ENCODE results near the gene RASGEF1C.
"Not testable (repeated sequence)": the region's sequence is repeated elsewhere in the genome, so short reads cannot be mapped to it uniquely, and the experiment has no call there.

The RASGEF1C gene

DNA sequence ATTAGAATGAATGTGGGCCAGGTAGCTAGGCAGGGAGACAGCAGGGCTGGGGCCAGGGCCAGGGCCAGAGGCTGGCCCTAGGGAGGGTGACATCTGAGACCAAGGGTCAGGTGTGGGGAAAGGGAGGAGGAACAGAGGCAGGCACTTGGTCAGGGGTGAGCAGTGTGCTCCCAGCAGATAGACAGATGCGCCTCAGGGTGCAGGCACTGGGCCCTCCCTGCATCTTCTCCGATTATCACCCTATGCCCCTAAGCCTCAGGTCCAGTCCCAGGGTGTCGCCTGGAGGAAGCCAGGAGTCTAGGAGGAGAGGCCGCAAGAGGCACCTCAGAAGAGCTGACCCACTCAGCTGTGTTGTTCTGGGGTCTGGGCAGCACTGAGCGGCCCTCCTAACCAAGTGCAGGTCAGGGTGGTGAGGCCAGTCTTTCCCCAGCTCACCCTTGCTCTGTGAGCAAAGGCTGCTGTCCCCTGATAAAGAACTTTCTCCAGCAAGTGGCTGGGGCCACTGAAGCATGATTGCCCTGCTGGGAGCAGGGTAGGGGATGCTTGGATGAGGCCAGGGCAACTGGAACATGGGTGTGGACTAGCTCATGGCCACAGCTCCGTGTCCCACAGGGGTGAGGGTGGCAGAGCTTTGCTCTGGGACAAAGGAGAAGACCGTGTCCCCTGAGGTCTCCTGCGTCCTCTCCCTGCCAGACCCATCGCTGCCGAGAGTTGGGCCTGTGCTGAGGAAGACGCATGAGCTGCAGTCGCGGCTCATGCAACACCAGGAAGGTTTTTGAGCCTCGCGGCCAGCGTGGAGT is 2.1 kb upstream of the RASGEF1C start:
- no peak for DNase-seq

DNA sequence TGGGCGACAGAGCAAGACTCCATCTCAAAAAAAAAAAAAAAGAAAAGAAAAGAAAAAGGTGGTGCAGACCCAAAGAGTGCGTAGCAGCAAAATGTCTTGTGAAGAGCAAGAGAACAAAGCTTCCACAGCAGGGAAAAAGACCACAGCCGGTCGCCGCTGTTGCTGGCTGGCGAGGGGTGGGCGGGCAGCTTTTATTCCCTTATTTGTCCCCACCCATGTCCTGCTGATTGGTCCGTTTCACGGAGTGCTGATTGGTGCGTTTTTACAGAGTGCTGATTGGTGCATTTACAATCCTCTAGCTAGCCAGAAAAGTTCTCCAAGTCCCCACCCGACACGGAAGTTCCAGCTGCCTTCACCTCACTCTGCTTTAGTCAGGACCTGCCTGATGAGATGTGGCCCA is 1.1 kb upstream of the RASGEF1C start:
- not testable (repeated sequence) for DNase-seq

DNA sequence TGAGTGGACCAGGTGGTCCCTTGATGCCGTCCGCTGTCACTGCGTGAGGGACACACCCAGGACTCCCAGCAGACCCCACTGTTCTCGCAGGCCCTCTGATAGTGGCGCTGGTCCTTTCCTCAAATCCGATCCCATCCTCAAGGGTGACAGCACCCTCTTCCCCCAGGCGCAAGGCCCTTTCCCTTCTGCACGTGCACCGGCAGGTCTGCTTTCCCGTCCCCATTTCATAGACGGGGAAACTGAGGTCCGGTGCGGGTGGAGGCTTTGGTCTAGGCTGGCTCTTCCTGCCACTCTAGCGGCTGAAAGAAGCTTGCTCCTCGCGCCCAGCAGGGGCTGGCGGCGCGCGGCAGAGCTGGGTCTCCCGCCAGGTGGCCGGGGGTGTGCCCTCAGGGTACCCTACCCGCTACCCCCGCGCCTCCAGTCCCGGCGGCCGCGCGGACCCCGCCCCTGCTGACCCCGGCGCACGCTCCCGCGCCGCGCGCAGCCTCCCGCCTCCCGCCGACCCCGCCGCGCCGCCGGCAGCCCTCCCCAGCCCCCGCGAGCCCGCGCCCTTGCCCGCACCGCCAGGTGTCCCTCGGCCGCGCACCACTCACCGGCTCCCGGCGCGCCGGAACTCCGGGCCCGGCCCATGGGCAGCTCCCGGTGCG is 453 bp downstream of the RASGEF1C start:
- no peak for DNase-seq

DNA sequence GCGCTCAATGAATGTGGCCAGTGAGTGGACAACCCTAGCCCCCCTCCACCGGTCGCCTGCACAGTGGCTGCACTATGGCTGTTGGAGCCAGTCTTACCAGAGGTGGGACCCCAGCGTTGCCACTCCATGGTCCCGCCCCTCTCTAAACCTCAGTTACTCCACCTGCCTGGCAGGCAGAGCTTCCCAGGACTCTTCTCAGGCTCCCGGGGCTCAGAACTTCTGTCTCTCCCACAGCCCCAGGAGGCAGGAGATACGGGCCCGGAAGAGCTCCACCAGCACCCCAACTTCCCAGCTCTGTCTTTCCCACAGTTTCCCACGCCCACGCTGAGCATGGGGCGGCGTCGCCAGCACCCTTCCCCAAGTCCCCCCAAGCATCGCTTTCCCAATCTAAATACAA is 975 bp downstream of the RASGEF1C start:
- DNase-seq: no peak

DNA sequence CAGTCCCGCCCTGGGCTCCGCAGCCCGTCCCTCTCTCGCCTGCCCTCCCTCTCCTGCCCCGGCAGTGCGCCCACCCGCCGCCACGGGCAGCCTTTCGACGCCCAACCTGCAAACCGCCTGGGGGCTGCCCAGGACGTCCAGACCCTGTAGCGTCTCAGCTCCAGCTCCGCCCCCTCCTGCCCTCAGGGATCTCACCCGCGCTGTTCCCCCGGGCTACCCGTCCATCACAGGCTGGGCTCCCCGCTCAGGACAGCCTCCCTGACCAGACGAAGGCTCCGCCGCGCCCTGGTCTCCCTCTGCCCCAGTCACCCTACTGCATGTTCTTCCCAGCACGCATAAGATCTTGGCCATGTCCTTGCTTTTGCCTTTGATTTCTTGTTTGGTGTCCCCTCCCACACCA is 1.4 kb downstream of the RASGEF1C start:
- no peak for DNase-seq

DNA sequence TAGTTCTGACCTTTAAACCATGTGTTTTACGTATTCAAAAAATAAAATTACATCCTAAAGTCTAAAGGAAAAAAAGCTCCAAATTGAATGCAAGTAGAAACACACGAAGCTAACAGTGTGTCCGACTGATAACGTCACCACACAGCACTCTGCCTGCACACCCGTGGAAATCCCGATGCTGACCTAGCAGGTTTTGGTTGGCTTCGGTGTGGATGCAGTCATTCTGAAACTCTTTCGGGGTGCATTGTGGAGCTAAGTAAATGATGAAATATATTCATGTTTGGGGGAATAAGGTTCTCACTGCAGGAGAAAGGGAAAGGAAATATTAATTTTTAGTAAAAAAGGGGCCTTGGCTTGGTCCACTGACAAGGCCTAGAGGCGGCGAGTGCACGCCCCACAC is 2.0 kb downstream of the RASGEF1C start:
- DNase-seq: no peak

DNA sequence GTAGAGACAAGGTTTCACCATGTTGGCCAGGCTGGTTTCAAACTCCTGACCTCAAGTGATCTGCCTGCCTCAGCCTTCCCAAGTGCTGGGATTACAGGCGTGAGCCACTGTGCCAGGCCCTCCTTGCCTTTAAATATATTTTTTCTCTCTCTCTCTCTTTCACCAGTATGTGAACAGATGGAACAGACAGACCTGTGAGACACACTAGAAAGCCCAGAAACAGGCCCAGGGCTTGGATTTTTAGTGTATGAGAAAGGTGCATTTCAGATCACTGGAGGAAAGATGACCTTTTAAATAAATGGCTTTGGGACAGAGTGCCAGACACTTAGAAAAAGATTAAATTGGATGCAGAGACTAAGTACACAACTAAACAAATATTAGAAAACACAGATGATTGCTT is 3.1 kb downstream of the RASGEF1C start:
- DNase-seq: no peak

DNA sequence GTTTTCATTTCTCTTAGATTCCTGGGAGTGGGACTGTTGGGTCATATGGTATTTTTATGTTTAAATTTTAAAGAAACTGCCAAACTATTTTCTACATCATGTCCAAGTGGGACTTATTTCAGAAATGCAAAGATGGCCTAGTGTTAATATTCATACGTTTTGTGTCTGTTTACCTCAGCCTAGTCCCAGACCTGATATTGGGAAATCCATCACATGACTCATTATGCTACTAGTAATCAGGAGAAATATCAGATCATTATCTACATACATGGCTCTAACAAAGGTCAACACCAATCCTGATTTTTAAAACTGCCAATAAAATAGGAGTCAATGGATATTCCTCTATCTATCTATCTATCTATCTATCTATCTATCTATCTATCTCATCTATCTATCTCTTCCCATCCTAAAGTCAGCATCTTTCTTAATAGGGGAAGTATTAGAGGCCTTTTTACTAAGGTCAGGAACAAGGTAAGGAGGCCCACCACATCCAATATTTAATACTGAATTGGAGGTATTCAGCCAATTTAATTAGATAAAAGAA is 4.7 kb downstream of the RASGEF1C start:
- no peak for DNase-seq

DNA sequence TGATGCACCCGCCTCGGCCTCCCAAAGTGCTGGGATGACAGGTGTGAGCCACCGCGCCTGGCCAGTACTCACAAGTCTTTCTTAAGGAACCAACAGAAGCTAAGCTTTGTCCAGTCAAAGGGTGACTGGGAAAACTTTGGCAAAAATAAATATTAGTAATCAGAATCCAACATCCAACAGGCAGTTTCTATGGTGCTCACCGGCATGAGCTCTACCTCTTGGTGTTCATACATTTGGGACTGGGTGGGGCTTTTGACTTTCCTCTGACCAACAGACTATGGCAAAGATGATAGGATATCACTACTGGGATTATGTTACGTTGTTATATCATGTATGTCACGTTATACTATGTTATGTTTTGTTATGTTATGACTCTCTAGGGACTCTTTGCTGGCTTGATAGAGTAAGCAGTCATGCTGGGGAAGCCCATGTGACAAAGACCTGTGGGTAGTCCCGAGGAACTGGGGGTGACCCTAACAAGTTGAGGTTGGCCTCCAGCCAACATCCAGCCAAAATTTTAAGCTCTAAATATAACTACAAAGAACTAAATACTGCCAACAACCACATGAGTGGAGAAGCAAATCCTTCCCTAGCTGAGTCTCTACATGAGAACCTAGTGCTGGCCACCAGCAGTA is 6.0 kb downstream of the RASGEF1C start:
- no peak for DNase-seq

DNA sequence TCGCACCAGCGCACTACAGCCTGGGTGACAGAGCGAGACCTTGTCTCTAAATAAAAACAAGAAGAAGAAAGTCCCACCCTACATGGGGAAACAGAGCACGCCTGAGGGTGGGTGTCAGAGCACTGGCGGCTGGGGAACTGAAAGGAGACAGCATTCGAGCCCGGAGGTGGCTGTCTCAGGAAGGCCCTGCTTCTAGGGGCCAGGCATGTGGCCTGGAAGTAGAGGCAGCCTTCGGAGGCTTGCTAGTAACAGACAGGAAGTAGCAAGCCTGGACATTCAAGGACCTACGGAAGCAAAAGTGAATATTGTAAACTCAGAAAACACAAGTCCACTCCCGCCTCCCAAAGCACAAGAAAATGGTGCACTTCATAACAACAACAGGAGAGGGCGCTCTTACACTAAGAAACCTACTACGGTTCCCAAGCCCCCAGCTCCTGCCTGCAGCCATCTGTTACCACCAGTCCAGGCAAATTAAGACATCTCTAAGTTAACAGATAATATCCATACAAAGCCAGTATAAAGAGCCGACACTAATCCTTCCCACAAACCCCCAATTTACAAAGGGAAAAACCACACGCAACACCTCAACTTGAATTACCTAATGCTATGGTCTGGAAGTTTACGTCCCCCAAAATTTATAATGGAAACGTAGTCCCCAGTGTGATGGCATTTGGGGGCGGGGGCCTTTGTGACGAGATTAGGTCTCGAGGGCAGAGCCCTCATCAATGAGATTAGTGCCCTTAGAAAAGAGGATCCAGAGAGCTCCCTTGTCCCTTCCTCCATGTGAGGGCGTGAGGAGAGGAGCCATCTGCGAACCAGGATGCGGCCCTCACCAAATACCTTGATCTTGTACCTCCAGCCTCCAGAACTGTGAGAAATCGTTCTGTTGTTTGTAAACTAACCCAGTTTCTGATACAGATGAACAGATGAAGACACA is 7.7 kb downstream of the RASGEF1C start:
- DNase-seq: no peak

DNA sequence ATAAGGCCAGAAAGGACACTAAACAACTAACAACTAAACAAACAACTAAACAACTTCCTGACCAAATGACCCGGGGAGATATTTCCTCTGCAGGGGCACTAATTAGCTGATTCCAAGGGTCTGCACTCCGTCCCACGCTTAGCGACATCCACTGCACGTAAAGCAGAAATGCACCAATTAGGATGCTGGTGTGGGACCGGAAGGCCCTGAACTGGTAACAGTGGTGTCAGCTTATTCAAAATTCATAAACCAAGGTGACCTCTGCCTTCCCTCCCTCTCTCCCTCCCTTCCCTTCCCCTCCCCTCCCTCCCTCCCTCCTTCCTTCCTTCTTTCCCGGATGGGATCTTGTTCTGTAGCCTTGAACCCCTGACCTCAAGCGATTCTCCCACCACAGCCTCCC is 9.6 kb downstream of the RASGEF1C start:
- no peak for DNase-seq

DNA sequence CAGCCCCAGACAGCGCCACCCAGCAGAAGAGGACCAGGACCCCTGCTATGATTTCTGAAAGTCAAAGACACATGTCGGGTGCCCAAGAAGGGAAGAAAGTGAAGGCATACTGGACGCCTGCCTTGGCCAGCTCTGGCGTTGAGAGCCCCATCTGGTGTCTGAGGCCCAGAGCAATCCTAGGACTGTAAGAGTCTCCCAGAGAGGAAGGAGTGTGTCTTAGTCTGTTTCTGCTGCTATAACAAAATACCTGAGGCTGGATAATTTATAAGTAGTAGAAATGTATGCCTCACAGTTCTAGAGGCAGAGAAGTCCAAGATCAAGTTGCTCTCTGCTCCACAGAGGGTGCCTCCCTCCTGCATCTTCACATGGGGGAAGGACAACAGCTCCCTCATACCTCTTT is 10.8 kb downstream of the RASGEF1C start:
- DNase-seq: no peak

DNA sequence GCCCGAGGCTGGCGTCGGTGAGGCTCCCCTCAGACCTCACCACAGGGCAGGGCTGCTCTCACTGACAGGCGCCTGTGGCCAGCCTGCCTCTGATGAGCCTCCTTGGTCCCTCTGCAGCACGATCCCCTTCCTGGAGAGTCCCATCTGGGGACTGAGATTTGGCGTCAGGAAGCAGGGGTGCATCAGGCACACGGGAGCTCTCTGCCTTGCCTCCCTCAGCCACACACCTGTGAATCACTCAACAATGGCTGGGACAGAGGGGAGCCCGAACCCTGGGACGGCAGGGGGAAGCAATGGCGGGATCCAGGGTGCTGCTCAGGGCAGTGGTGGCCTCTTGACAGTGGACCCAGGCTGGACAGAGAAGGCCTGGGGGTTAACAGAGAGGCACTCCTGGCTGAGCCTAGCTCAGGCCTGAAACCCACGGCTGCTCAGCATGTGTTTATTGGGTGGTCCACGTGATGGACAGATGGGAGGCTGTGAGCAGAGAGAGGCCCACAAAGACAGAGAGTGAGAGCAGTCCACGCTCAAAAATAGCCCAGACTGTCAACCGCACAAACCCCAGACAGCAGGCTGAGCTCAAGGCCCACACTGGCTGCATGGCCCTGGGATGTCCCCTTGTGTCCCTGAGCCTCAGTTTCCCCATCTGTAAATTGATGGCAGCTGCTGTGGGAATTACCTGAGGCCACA is 11.9 kb downstream of the RASGEF1C start:
- no peak for DNase-seq

DNA sequence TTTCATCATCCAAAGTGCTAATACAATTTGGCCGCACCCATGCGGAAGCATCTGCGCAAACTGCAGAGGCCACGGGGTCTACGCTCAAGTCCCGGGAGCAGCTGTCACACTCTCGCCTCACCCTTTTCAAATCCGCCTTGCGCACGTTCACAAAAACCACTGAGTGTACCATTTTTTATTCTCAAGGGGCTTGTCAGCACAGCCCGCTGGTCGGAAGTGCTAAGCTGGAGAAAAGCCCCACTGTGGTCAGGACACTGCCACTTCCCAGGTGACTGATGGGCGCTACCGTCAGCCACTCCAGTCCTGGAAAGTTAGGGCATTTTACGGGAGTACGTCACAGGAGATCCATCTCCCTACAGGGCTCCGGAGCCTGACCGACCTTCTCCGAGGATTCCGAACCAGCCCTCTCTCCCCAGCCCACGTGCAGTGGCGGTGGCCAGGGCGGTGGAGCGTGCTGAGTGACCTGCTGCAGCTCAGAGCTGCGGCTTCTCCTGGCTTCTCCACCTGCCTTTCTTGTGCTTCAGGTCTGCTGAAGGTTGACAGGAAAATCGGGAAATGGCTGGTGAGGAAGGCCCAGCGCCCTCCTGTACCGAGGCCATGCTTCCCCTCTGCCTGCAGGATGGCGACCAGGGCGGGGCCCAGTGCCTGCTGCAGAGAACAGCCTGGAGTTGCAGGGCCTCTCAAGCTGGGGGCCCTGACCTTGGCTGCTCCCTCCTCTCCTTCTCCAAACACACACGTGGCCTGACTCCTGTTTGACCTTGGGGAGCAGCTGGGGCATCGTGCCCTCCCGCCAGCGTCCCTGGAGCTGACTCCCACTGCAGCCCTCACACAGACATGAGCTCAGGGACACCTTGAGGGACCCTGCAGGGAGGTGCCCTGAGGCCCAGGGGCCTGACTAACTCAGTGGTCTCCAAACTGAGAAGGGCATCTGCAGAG is 14.3 kb downstream of the RASGEF1C start:
- DNase-seq: no peak

DNA sequence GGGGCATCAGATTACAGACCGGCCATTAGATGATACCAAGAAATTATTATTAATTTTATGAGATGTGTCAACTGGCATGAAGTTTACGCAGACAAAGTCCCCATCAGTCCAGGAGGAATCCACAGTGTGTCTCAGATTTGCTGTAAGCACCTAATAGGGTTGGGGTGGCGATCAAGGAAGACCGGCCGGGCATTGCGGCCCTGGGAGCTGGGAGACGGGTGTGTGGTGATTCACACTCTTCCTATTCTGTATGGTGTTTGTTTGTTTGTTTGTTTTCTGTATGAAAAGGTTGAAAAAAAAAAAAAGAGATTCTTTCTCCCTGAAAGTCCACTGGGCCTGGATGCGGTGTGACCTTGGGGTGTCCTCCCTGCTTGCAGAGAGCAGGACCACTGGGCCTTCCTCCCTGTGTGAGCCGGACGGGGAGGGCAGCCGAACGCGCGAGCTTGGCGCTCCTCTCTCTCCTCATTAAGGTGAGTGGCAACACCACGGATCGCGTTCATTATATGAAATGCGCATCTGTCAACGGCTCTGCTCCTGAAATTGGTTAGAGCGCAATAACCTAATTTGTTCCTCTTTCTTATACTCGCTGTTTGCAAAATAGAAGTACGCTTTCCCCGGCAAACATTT is 15.1 kb downstream of the RASGEF1C start:
- no peak for DNase-seq

DNA sequence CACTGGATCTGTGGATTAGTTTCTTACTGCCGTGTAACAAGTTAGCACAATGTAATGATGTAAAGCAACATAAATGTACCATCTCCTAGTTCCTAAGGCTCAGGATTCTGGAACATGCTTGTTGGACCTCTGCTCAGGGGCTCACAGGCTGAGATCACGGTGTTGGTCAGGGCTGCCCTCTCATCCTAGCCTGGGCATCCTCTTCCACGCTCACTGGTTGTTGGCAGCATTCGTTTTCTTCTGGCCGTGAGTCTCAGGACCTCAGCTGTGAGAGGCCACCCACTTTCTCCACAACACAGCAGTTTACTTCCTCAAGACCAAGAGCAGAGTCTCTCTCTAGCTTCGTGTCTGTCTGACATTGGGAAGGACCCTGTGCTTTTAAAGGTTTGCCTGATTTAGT is 17.3 kb downstream of the RASGEF1C start:
- DNase-seq: no peak

DNA sequence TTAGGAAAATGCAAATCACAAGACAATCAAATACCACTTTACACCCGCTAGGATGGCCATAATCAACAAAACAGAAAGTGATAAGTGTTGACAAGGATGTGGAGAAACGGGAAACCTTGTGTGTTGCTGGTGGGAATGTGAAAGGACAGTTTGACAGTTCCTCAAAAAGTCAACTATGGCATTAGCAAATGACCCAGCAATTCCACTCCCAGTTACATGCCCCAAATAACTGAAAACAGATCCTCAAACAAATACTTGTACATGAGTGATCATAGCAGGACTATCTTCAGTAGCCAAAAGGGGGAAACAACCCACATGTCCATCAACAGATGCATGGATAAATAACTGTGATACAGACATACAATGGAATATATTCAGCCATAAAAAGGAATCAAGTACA is 21.2 kb downstream of the RASGEF1C start:
- no peak for DNase-seq

DNA sequence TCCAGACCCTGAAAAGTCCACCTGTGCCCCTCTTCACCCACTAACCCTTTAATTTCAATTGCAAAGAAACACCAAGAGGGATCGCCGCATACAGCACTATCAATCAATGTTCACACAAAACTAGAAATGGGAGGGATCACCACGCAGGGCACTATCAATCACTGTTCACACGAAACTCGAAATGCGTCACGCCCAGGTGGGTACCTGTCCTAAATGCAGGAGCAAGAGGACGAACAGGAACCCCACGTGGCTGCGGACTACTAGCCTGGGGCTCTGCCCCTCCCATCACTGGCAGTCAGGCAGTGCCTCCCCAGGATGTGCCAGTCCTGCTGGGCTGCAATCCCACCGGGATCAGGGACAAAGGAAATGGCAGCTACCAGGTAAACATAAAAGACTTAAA is 28.2 kb downstream of the RASGEF1C start:
- DNase-seq: no peak

DNA sequence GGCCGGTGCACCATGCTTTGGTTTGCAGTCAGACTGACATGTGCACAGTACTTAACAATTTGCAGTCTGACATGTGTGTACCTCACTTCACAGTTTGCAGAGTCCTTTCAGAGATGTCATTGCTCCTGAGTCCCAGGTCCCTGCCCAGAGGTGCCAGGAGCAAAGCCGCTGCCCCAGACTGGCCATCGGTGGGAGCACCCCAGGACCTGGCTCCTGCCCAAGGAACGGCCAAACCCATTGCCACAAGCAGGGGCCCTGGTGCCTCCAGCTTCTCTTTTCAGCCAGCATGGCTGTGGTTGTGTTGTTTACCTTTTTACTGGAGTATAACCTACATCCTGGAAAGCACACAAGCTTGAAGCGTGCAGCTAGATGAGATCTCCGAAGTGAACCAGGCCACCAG is 28.6 kb downstream of the RASGEF1C start:
- DNase-seq: no peak

All from T-helper 9 cell (primary cell).